Astrocyte (in vitro differentiated cells and primary cell): ENCODE data around the gene NUP50. TPM values are rescaled to one million over a fixed set of nuclear protein-coding genes. Genes with fewer than 3 reads are reported as not detected.
A peak's percentile ranks its signal among the peaks of the same experiment; 100 is the strongest.

Source experiments
- DNase-seq: peaks from one replicate; pipeline ENCODE4 v3.0.0-alpha.2; 2010; ENCODE audit warnings: low read depth
- FAIRE-seq: peaks from 2 replicates; lab custom pipeline; 2011; peaks lifted over from hg19 to GRCh38; lab: Jason Lieb, UNC
- H2AFZ ChIP-seq: 2 replicates; pipeline ENCODE4 v1.6.0; 2012; ENCODE audit warnings: low read depth, low read length, inconsistent platforms
- H3K27ac ChIP-seq: 2 replicates; pipeline ENCODE4 v1.5.1; 2011; ENCODE audit warnings: low read depth, low read length, inconsistent platforms
- H3K27me3 ChIP-seq: 2 replicates; pipeline ENCODE4 v1.6.0; 2011; ENCODE audit warnings: low read length, inconsistent platforms; ENCODE audit not compliant: insufficient read depth
- H3K36me3 ChIP-seq: 2 replicates; pipeline ENCODE4 v1.5.1; 2011; ENCODE audit warnings: low read length, inconsistent platforms; ENCODE audit not compliant: insufficient read depth
- H3K4me1 ChIP-seq: 2 replicates; pipeline ENCODE4 v1.5.1; 2011; ENCODE audit warnings: low read length, inconsistent platforms; ENCODE audit not compliant: insufficient read depth
- H3K4me2 ChIP-seq: 2 replicates; pipeline ENCODE4 v1.6.0; 2012; ENCODE audit warnings: low read length, inconsistent platforms
- H3K4me3 ChIP-seq: 2 replicates; pipeline ENCODE4 v1.5.1; 2011; ENCODE audit warnings: low read depth, mild to moderate bottlenecking, low read length, inconsistent platforms; ENCODE audit not compliant: insufficient read depth
- H3K79me2 ChIP-seq: 2 replicates; pipeline ENCODE4 v1.6.0; 2012; ENCODE audit warnings: mild to moderate bottlenecking, low read length, inconsistent platforms; ENCODE audit not compliant: insufficient read depth
- H3K9ac ChIP-seq: 2 replicates; pipeline ENCODE4 v1.6.0; 2012; ENCODE audit warnings: mild to moderate bottlenecking, low read length, inconsistent platforms
- H3K9me3 ChIP-seq: 2 replicates; pipeline ENCODE4 v1.5.1; 2012; ENCODE audit warnings: low read depth, mild to moderate bottlenecking, low read length, inconsistent platforms; ENCODE audit not compliant: insufficient read depth
- H4K20me1 ChIP-seq: 2 replicates; pipeline ENCODE4 v1.6.0; 2012; ENCODE audit warnings: low read length, inconsistent platforms; ENCODE audit not compliant: insufficient read depth
- H3K27ac Mint-ChIP-seq: one replicate; pipeline ENCODE4 v1.8.0; 2021; ENCODE audit warnings: mild to moderate bottlenecking, mixed read lengths; ENCODE audit not compliant: unreplicated experiment
- H3K27me3 Mint-ChIP-seq: one replicate; pipeline ENCODE4 v1.8.0; 2021; ENCODE audit warnings: low read depth, mixed read lengths; ENCODE audit not compliant: unreplicated experiment
- H3K36me3 Mint-ChIP-seq: one replicate; pipeline ENCODE4 v1.8.0; 2021; ENCODE audit warnings: low read depth, mixed read lengths; ENCODE audit not compliant: unreplicated experiment
- H3K4me1 Mint-ChIP-seq: one replicate; pipeline ENCODE4 v1.8.0; 2021; ENCODE audit warnings: low read depth, mixed read lengths; ENCODE audit not compliant: unreplicated experiment
- H3K4me3 Mint-ChIP-seq: one replicate; pipeline ENCODE4 v1.8.0; 2021; ENCODE audit warnings: mild to moderate bottlenecking, moderate library complexity, mixed read lengths; ENCODE audit not compliant: unreplicated experiment
- H3K9me3 Mint-ChIP-seq: one replicate; pipeline ENCODE4 v1.8.0; 2021; ENCODE audit warnings: mild to moderate bottlenecking, mixed read lengths; ENCODE audit not compliant: unreplicated experiment
- CTCF ChIP-seq: IDR thresholded peaks from 2 replicates; pipeline ENCODE4 v1.5.1; 2011; ENCODE audit warnings: low read depth, mild to moderate bottlenecking, inconsistent platforms, low read length, moderate library complexity; ENCODE audit not compliant: insufficient read depth
- EZH2 ChIP-seq: IDR thresholded peaks from 2 replicates; pipeline ENCODE4 v1.6.1; 2012; ENCODE audit warnings: mild to moderate bottlenecking, low read length, inconsistent platforms; ENCODE audit not compliant: insufficient read depth
- total RNA-seq: library from RNA; stranded (reverse); gene quantifications from 2 replicates; pipeline ENCODE4 v1.2.1, GENCODE V29; 2021

The NUP50 gene
- total RNA-seq, 1 donor from 2014 or later = 56.4 TPM

GRCh38 chr22:45207981-45208664 lies 44.4 kb downstream of the NUP50 start:
- Histone ChIP-seq H3K4me3 (no peak overlapping the region), H3K4me2 (peak overlapping the region; percentile 23), H3K36me3 (no peaks in the 10 kb centered on the region), H3K27ac (peak overlapping the region; percentile 82), H3K9ac (peak overlapping the region; percentile 73), H4K20me1 (peaks cover 4% of the 10 kb centered on the region), H3K79me2 (peaks cover 3% of the 10 kb centered on the region), H3K9me3 (no peaks in the 10 kb centered on the region), H2AFZ (no peak overlapping the region), H3K4me1 (peaks cover 41% of the 10 kb centered on the region), H3K27me3 (no peaks in the 10 kb centered on the region)
- Mint-ChIP-seq H3K4me1 (peaks cover 39% of the 10 kb centered on the region), H3K36me3 (peaks cover 14% of the 10 kb centered on the region), H3K27ac (peak overlapping the region; percentile 66), H3K27me3 (no peaks in the 10 kb centered on the region), H3K9me3 (no peaks in the 10 kb centered on the region), H3K4me3 (no peak overlapping the region)
- no peak for TF ChIP-seq CTCF
- TF ChIP-seq EZH2 = no peak
- DNase-seq (peak; percentile 78), FAIRE-seq (peak; percentile 20)

GRCh38 chr22:45208696-45208992 lies 44.9 kb downstream of the NUP50 start:
- H3K79me2 ChIP-seq = peaks cover 3% of the 10 kb centered on the region
- peaks cover 42% of the 10 kb centered on the region for H3K4me1 Mint-ChIP-seq

More at GRCh38 chr22:45208696-45208992, 44.9 kb downstream of the NUP50 start:
- FAIRE-seq (no peak), DNase-seq (no peak)
- Mint-ChIP-seq H3K4me3 (no peak overlapping the region), H3K36me3 (peaks cover 14% of the 10 kb centered on the region), H3K27ac (no peak overlapping the region), H3K27me3 (no peaks in the 10 kb centered on the region), H3K9me3 (no peaks in the 10 kb centered on the region)
- H3K4me2 ChIP-seq = no peak overlapping the region
- no peak for TF ChIP-seq CTCF
- no peak for TF ChIP-seq EZH2
- no peaks in the 10 kb centered on the region for H3K27me3 ChIP-seq
- peaks cover 43% of the 10 kb centered on the region for H3K4me1 ChIP-seq
- peak overlapping the region; percentile 42 for H3K27ac ChIP-seq
- no peak overlapping the region for H2AFZ ChIP-seq
- H4K20me1 ChIP-seq = peaks cover 4% of the 10 kb centered on the region
- no peaks in the 10 kb centered on the region for H3K36me3 ChIP-seq
- peak overlapping the region; percentile 73 for H3K9ac ChIP-seq
- no peak overlapping the region for H3K4me3 ChIP-seq
- H3K9me3 ChIP-seq = no peaks in the 10 kb centered on the region
